Measurements from ENCODE around the gene STEAP2.

DNA sequence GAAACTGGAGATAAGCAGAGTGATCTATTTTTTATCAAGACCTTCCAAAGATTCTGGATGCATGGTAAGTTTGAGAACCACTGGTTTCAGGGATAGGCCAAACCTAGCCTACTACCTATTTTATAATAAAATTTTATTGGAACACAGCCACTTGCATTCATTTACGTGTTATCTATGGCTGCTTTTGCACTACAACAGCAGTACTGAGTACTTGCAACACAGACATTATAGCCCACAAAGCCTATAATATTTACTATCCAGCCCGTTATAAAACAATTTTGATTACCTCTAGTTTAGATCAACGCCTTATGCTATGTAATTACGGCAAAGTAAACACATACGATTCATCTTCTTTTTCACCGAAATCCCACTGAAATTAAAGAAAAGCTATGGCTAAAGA lies 38.9 kb upstream of the STEAP2 start:
- TF ChIP-seq CTCF (conservative IDR thresholded peaks at IDR 0.05; ENCODE audit: low read depth, low read length) (no peak), EZH2 (IDR thresholded peaks at IDR 0.05; ENCODE audit: borderline replicate concordance, low read depth, low read length, poor library complexity, severe bottlenecking) (no peak)
